ENCODE data around the gene TSPAN18. TPM values are rescaled to one million over a fixed set of nuclear protein-coding genes. Genes with fewer than 3 reads are reported as not detected.

The TSPAN18 gene
- total and polyA plus RNA-seq, 2 experiments from 2014 or later = 68.6 to 82.8 TPM

DNA sequence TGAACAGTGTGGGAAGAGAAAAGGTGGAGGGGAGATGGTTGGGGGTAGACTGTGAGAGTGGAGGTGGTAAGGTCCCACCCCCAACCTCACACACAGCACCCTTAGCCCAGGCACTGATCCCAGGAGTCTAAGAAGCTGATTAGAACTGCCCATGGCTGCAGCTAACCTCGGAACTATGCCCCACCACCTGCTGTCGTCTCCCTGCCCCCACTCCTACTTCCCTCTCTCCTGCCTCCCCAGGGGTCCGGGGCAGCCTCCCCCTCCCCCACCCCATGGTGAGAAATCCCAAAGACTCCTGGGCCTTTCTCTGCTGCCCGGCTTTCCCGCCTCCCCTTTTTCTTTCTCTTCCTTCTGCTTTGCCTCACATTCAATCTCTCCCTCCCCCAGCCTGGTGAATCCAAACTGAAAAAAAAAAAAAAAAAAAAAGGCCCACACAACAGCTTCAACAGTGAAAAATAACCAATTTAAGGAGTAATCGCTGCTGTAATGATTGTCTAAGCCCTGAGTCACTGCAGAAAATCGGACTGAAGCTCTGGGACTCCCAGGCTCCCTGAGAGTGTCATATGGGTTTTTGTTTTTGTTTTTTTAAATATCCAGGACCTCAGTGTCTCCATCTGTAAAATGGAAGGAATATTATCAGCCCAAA lies 233.6 kb downstream of the TSPAN18 start:
- no peaks in the 10 kb centered on the region for H3K9me3 ChIP-seq (ENCODE audit: low read depth)
- H3K27me3 ChIP-seq = no peaks in the 10 kb centered on the region
- H3K36me3 ChIP-seq = no peaks in the 10 kb centered on the region
- peaks cover 28% of the 10 kb centered on the region for H3K4me1 ChIP-seq (ENCODE audit: low read depth)
- DNase-seq (ENCODE audit: low read depth in 1 of 2, low spot score in 1 of 2) = no peak
- no peak for TF ChIP-seq CTCF (IDR thresholded peaks at IDR 0.05; ENCODE audit: low read depth, low read length)
- no peak overlapping the region for H3K4me3 ChIP-seq
- H3K27ac ChIP-seq = no peak overlapping the region

GRCh38 chr11:44962464-44962863 lies 235.7 kb downstream of the TSPAN18 start:
- no peaks in the 10 kb centered on the region for H3K36me3 ChIP-seq
- DNase-seq (ENCODE audit: low read depth in 1 of 2, low spot score in 1 of 2) = no peak
- no peaks in the 10 kb centered on the region for H3K9me3 ChIP-seq (ENCODE audit: low read depth)
- no peak overlapping the region for H3K4me3 ChIP-seq
- H3K27me3 ChIP-seq = no peaks in the 10 kb centered on the region
- TF ChIP-seq CTCF (IDR thresholded peaks at IDR 0.05; ENCODE audit: low read depth, low read length) = no peak
- no peak overlapping the region for H3K27ac ChIP-seq
- H3K4me1 ChIP-seq (ENCODE audit: low read depth) = peaks cover 20% of the 10 kb centered on the region

DNA sequence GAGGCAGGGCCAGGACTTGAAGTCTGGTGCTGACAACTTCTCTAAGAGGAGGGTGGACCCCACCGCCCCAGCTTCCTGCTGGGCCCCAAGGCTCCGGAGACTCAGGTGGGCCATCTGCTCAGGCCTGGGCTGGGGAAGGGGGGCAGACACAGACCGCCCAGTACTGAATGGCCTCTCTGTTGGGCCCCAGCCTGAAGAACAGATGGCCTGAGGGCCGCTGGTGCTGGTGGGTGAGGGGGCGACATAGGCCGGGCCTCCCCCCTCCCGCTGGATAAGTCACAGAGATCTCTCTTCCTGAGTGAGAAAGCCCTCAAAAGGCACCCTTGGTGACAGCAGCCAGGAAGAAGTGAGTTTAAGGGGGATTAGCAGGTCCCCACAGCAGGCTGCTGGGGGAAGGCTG lies 236.4 kb downstream of the TSPAN18 start:
- no peak overlapping the region for H3K27ac ChIP-seq
- DNase-seq (ENCODE audit: low read depth in 1 of 2, low spot score in 1 of 2) = no peak
- no peaks in the 10 kb centered on the region for H3K36me3 ChIP-seq

DNA sequence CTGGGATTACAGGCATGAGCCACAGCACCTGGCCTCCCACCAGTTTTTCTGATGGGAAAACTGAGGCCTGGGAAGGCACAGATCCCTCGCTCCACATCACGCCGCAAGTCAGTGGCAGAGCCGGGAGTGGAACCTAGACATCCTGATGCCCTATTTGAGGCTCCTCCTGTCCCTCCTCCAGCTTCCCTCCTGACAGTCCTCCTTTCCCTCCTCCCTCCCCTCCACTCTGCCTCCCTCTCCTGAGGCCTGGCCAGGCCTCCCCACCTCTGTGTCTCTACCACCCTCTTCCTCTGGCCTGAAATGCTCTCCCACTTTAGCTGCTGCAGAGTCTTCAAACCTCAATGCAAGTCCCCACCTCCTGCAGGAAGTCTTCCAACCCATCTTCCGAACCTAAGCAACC lies 237.2 kb downstream of the TSPAN18 start:
- no peaks in the 10 kb centered on the region for H3K9me3 ChIP-seq (ENCODE audit: low read depth)
- no peaks in the 10 kb centered on the region for H3K36me3 ChIP-seq
- no peak for TF ChIP-seq CTCF (IDR thresholded peaks at IDR 0.05; ENCODE audit: low read depth, low read length)
- peak overlapping the region; percentile 39 for H3K27ac ChIP-seq
- no peaks in the 10 kb centered on the region for H3K27me3 ChIP-seq
- DNase-seq (ENCODE audit: low read depth in 1 of 2, low spot score in 1 of 2) = no peak
- H3K4me3 ChIP-seq = no peak overlapping the region
- H3K4me1 ChIP-seq (ENCODE audit: low read depth) = peaks cover 20% of the 10 kb centered on the region

More for the DNA sequence above, 236.4 kb downstream of the TSPAN18 start:
- Histone ChIP-seq H3K9me3 (ENCODE audit: low read depth) (no peaks in the 10 kb centered on the region), H3K27me3 (no peaks in the 10 kb centered on the region), H3K4me1 (ENCODE audit: low read depth) (peaks cover 20% of the 10 kb centered on the region), H3K4me3 (no peak overlapping the region)
- TF ChIP-seq CTCF (IDR thresholded peaks at IDR 0.05; ENCODE audit: low read depth, low read length) = no peak

DNA sequence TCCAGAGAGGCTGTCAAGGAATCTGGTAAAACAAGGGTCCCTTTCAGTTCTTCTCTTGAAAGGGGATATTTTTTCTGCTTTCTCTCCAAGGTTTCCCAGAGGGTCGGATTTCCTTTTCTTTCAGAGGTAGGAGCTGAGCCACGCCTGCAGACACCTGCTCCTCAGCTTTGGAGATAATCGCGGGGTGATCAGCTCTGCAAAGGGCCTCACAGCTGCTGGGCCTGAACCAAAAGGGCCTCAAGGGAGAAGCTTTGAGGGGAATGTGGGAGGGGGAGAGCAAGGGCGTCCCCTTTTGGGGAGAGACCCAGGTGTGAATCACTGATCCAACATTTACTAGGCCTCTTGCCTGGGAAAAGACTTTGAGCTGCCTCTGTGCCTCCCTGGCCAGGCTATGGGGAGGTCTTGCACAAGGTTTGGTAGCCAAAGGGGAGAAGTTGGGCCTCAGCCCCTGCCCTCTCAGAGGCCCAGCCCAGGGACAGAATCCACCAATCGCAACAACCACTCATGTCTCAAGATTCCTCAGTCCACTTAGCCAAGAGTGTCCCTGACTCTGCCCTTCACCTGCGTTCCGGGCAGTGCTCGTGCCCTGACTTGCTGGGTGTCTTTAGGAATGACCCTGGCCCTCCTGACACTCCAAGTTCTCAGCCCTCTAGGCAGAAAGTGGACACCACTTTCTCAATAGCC lies 237.9 kb downstream of the TSPAN18 start:
- H3K36me3 ChIP-seq = no peaks in the 10 kb centered on the region
- no peaks in the 10 kb centered on the region for H3K27me3 ChIP-seq
- H3K4me3 ChIP-seq = no peak overlapping the region
- H3K9me3 ChIP-seq (ENCODE audit: low read depth) = no peaks in the 10 kb centered on the region
- H3K4me1 ChIP-seq (ENCODE audit: low read depth) = peaks cover 23% of the 10 kb centered on the region
- peak overlapping the region; percentile 39 for H3K27ac ChIP-seq
- TF ChIP-seq CTCF (IDR thresholded peaks at IDR 0.05; ENCODE audit: low read depth, low read length) = no peak
- no peak for DNase-seq (ENCODE audit: low read depth in 1 of 2, low spot score in 1 of 2)

Measured in cardiac muscle cell (in vitro differentiated cells and primary cell).